Colonic mucosa (tissue), 4 donors: Measurements from ENCODE around the gene USP46. TPM values are rescaled to one million over a fixed set of nuclear protein-coding genes. Genes with fewer than 3 reads are reported as not detected.

ENCODE experiments used
- DNase-seq: peaks from one replicate; pipeline ENCODE4 v3.0.0-alpha.2; 2020
- H3K27ac ChIP-seq: fragments of 200-600 bp; one replicate; pipeline ENCODE4 v1.8.0; 2021
- H3K27me3 ChIP-seq: fragments of 200-600 bp; one replicate; pipeline ENCODE4 v1.8.0; 2021
- H3K36me3 ChIP-seq: fragments of 200-600 bp; one replicate; pipeline ENCODE4 v1.8.0; 2021
- H3K4me1 ChIP-seq: fragments of 200-600 bp; one replicate; pipeline ENCODE4 v1.8.0; 2021; ENCODE audit warnings: mild to moderate bottlenecking
- H3K4me3 ChIP-seq: fragments of 200-600 bp; one replicate; pipeline ENCODE4 v1.8.0; 2021
- H3K9ac ChIP-seq, 2 donors: one replicate each; pipeline ENCODE4 v1.7.0; 2013; ENCODE audit warnings: control low read depth in 2 of 2, low read depth in 2 of 2, low read length in 2 of 2
- H3K9me3 ChIP-seq: fragments of 200-600 bp; one replicate; pipeline ENCODE4 v1.8.0; 2021
- CTCF ChIP-seq: fragments of 200-600 bp; IDR thresholded peaks from one replicate; pipeline ENCODE4 v1.8.0; 2022; ENCODE audit warnings: antibody characterized with exemption, mild to moderate bottlenecking
- intact Hi-C: fragments of 100-400 bp; cut with DNase I; formaldehyde crosslinking; loops from one replicate; pipeline ENCODE4 v1.14.1; 2022
- total RNA-seq, 2 donors: library from RNA; stranded (reverse); fragmentation: NEBNext Ultra II Directional in 1 of 2; extraction: Animal tissue kit (Norgen Biotek cat#: 25700) in 1 of 2; gene quantifications; one replicate each; pipeline ENCODE4 v1.2.1, GENCODE V29; 2021
- donor health status: healthy.
- donor health status: DM: no; HTN: no; CAD: no.
- donor health status: DM: no; HTN: no; CAD: no.

USP46 gene
- total RNA-seq, 2 donors from 2014 or later = 10.0 to 15.0 TPM

- Histone ChIP-seq H3K27me3 (no peaks in the 10 kb centered on the region), H3K36me3 (no peaks in the 10 kb centered on the region), H3K4me3 (no peak overlapping the region), H3K9me3 (no peaks in the 10 kb centered on the region), H3K4me1 (no peaks in the 10 kb centered on the region), H3K9ac (no peak overlapping the region), H3K27ac (no peak overlapping the region)
- TF ChIP-seq CTCF = no peak
- DNase-seq = no peak
- intact Hi-C loops = loop anchor here (5.0 kb wide), 1 partner anchor 45 kb away; no protein-coding TSS in a partner anchor
Observed at GRCh38 chr4:52661966-52662690, 3.0 kb upstream of the USP46 start.

GRCh38 chr4:52660643-52661042, 1.5 kb upstream of the USP46 start:
- DNase-seq = no peak
- Histone ChIP-seq H3K27ac (no peak overlapping the region), H3K9me3 (no peaks in the 10 kb centered on the region), H3K36me3 (no peaks in the 10 kb centered on the region), H3K9ac (no peak overlapping the region), H3K27me3 (no peaks in the 10 kb centered on the region), H3K4me3 (no peak overlapping the region), H3K4me1 (peaks cover 3% of the 10 kb centered on the region)
- no peak for TF ChIP-seq CTCF
- intact Hi-C loops = loop anchor here (5.0 kb wide), 1 partner anchor 47 kb away; no protein-coding TSS in a partner anchor

- Histone ChIP-seq H3K9ac (peak overlapping the region; percentile 63 to 88), H3K27ac (peak overlapping the region; percentile 93), H3K4me1 (peaks cover 3% of the 10 kb centered on the region), H3K4me3 (peak overlapping the region; percentile 84), H3K27me3 (no peaks in the 10 kb centered on the region), H3K9me3 (no peaks in the 10 kb centered on the region), H3K36me3 (no peaks in the 10 kb centered on the region)
- peak; percentile 71 for DNase-seq
- no peak for TF ChIP-seq CTCF
- intact Hi-C loops = loop anchor here (5.0 kb wide), 1 partner anchor 48 kb away; no protein-coding TSS in a partner anchor
Observed at GRCh38 chr4:52659722-52660261, 691 bp upstream of the USP46 start.

GRCh38 chr4:52658641-52659000, 480 bp downstream of the USP46 start:
- TF ChIP-seq CTCF = no peak
- no peaks in the 10 kb centered on the region for H3K9me3 ChIP-seq
- peaks cover 3% of the 10 kb centered on the region for H3K4me1 ChIP-seq
- peak overlapping the region; percentile 67 to 88 for H3K9ac ChIP-seq
- intact Hi-C loops = no loop called here
- no peak for DNase-seq
- no peaks in the 10 kb centered on the region for H3K36me3 ChIP-seq
- H3K4me3 ChIP-seq = peak overlapping the region; percentile 84
- H3K27ac ChIP-seq = peak overlapping the region; percentile 93
- H3K27me3 ChIP-seq = no peaks in the 10 kb centered on the region

GRCh38 chr4:52657618-52658501, 1.2 kb downstream of the USP46 start:
- H3K9me3 ChIP-seq = no peaks in the 10 kb centered on the region
- H3K27me3 ChIP-seq = no peaks in the 10 kb centered on the region
- H3K9ac ChIP-seq = peak overlapping the region in 1 of 2 donors; percentile 67
- H3K27ac ChIP-seq = no peak overlapping the region
- peaks cover 3% of the 10 kb centered on the region for H3K4me1 ChIP-seq
- intact Hi-C loops = no loop called here
- H3K36me3 ChIP-seq = no peaks in the 10 kb centered on the region
- peak; percentile 23 for DNase-seq
- H3K4me3 ChIP-seq = peak overlapping the region; percentile 84
- TF ChIP-seq CTCF = no peak
